HG02642 (cell line): ENCODE measurements around the gene PIGN.

Experiments used
- ATAC-seq: cut with Tn5 transposase; IDR thresholded peaks from one replicate; pipeline ENCODE4 v1.9.1; 2021; ENCODE audit warnings: mild to moderate bottlenecking; ENCODE audit not compliant: unreplicated experiment, poor library complexity

Gene PIGN

GRCh38 chr18:62122330-62122729, 64.5 kb downstream of the PIGN start:
- no peak for ATAC-seq

GRCh38 chr18:62119884-62120283, 67.0 kb downstream of the PIGN start:
- ATAC-seq, result no peak

GRCh38 chr18:62118328-62118727, 68.5 kb downstream of the PIGN start:
- no peak for ATAC-seq

GRCh38 chr18:62109676-62110075, 77.2 kb downstream of the PIGN start:
- ATAC-seq, result no peak

GRCh38 chr18:62107881-62108280, 79.0 kb downstream of the PIGN start:
- ATAC-seq, result no peak

- ATAC-seq, result no peak
These were observed 80.6 kb downstream of the PIGN start for GRCh38 chr18:62106271-62106670.

GRCh38 chr18:62105376-62105775, 81.5 kb downstream of the PIGN start:
- no peak for ATAC-seq

GRCh38 chr18:62102221-62102620, 84.6 kb downstream of the PIGN start:
- no peak for ATAC-seq

GRCh38 chr18:62101321-62101721, 85.5 kb downstream of the PIGN start:
- no peak for ATAC-seq

- ATAC-seq, result no peak
These were observed 87.9 kb downstream of the PIGN start for GRCh38 chr18:62098960-62099359.

- ATAC-seq, result no peak
These were observed 89.2 kb downstream of the PIGN start for GRCh38 chr18:62097698-62098097.

GRCh38 chr18:62091487-62092120, 95.3 kb downstream of the PIGN start:
- no peak for ATAC-seq

GRCh38 chr18:62089174-62089573, 97.7 kb downstream of the PIGN start:
- ATAC-seq, result no peak

GRCh38 chr18:62088156-62088555, 98.7 kb downstream of the PIGN start:
- no peak for ATAC-seq

- ATAC-seq, result no peak
These were observed 101.1 kb downstream of the PIGN start for GRCh38 chr18:62085756-62086155.

- no peak for ATAC-seq
These were observed 105.0 kb downstream of the PIGN start for GRCh38 chr18:62081761-62082294.

- ATAC-seq, result no peak
These were observed 105.6 kb downstream of the PIGN start for GRCh38 chr18:62081248-62081647.

- no peak for ATAC-seq
These were observed 106.5 kb downstream of the PIGN start for GRCh38 chr18:62080172-62080900.

GRCh38 chr18:62073461-62074281, 113.2 kb downstream of the PIGN start:
- no peak for ATAC-seq

- no peak for ATAC-seq
These were observed 114.5 kb downstream of the PIGN start for GRCh38 chr18:62072370-62072769.

GRCh38 chr18:62071071-62071470, 115.8 kb downstream of the PIGN start:
- no peak for ATAC-seq
